K562 (cell line): ENCODE results near the gene SLC39A13. TPM values are rescaled to one million over a fixed set of nuclear protein-coding genes. Genes with fewer than 3 reads are reported as not detected.
A peak's percentile ranks its signal among the peaks of the same experiment; 100 is the strongest.

Experiments used
- BRD9 ChIP-seq: fragments of 450-650 bp; IDR thresholded peaks from 2 replicates; pipeline ENCODE4 v1.6.1; 2018; ENCODE audit warnings: low read depth; ENCODE audit not compliant: partially characterized antibody
- CHD4 ChIP-seq: fragments of 200-600 bp; sonication (generic); IDR thresholded peaks from 3 replicates; pipeline ENCODE4 v1.6.1; 2012; ENCODE audit warnings: low read depth, mild to moderate bottlenecking, mixed read lengths, low read length, inconsistent platforms; ENCODE audit not compliant: insufficient read depth, insufficient replicate concordance, poor library complexity, severe bottlenecking
- COPS2 ChIP-seq: fragments of 450-650 bp; conservative IDR thresholded peaks from 2 replicates; pipeline ENCODE4 v1.6.1; 2016; ENCODE audit warnings: mild to moderate bottlenecking, moderate library complexity
- E2F8 ChIP-seq: fragments of 450-650 bp; IDR thresholded peaks from 2 replicates; pipeline ENCODE4 v1.7.1; 2018; ENCODE audit warnings: mild to moderate bottlenecking, low read depth; ENCODE audit not compliant: partially characterized antibody
- HBP1 ChIP-seq: fragments of 450-650 bp; formaldehyde crosslinking; IDR thresholded peaks from 2 replicates; pipeline ENCODE4 v1.4.0; 2022; ENCODE audit warnings: missing genetic modification characterization
- HDAC8 ChIP-seq: fragments of 450-650 bp; IDR thresholded peaks from 2 replicates; pipeline ENCODE4 v1.6.1; 2016; ENCODE audit warnings: mild to moderate bottlenecking, missing genetic modification characterization, moderate library complexity, missing compliant biosample characterization
- HINFP ChIP-seq: fragments of 450-650 bp; conservative IDR thresholded peaks from 2 replicates; pipeline ENCODE4 v1.6.1; 2016; ENCODE audit warnings: missing genetic modification characterization, low read depth, mild to moderate bottlenecking, control low read depth, missing compliant biosample characterization
- HMBOX1 ChIP-seq: sonication (generic); IDR thresholded peaks from 2 replicates; pipeline ENCODE4 v1.6.1; 2016
- HMGXB4 ChIP-seq: sonication (generic); formaldehyde crosslinking; IDR thresholded peaks from 2 replicates; pipeline ENCODE4 v1.8.1; 2023; ENCODE audit warnings: mild to moderate bottlenecking, missing genetic modification reagents
- KDM4B ChIP-seq, 2 experiments: fragments of 450-650 bp in 1 of 2; sonication (generic) in 1 of 2; IDR thresholded peaks; 2 replicates each; pipeline ENCODE4 v1.6.1; 2016 to 2017; ENCODE audit warnings: borderline replicate concordance in 2 of 2, antibody characterized with exemption in 1 of 2, low read depth in 1 of 2, mild to moderate bottlenecking in 1 of 2
- MTA3 ChIP-seq: fragments of 450-650 bp; formaldehyde crosslinking; IDR thresholded peaks from 2 replicates; pipeline ENCODE4 v1.6.1; 2017; ENCODE audit warnings: mild to moderate bottlenecking, borderline replicate concordance
- POLR2H ChIP-seq: IDR thresholded peaks from 2 replicates; pipeline ENCODE4 v1.6.1; 2016; ENCODE audit warnings: missing genetic modification characterization, low read depth, mild to moderate bottlenecking, control low read depth, missing compliant biosample characterization, moderate library complexity
- PPARD ChIP-seq: fragments of 250-450 bp; sonication (Bioruptor Pico); IDR thresholded peaks from 2 replicates; pipeline ENCODE4 v1.8.0; 2022; ENCODE audit warnings: inconsistent platforms, mild to moderate bottlenecking, moderate library complexity
- SNRNP70 ChIP-seq: fragments of 200-400 bp; formaldehyde crosslinking; optimal IDR thresholded peaks from 2 replicates; pipeline ENCODE3; 2017; ENCODE audit warnings: low read depth, low read length
- ZBTB17 ChIP-seq: fragments of 450-650 bp; formaldehyde crosslinking; IDR thresholded peaks from 2 replicates; pipeline ENCODE4 v1.4.0; 2020; ENCODE audit warnings: mild to moderate bottlenecking
- ZNF133 ChIP-seq: fragments of 250-450 bp; sonication (Bioruptor Pico); IDR thresholded peaks from 2 replicates; pipeline ENCODE4 v1.4.0; 2020; ENCODE audit warnings: mild to moderate bottlenecking
- ZNF217 ChIP-seq: sonication (generic); formaldehyde crosslinking; IDR thresholded peaks from 2 replicates; pipeline ENCODE4 v1.8.0; 2022; ENCODE audit warnings: mild to moderate bottlenecking, missing genetic modification reagents
- ZNF316 ChIP-seq: fragments of 450-650 bp; IDR thresholded peaks from 2 replicates; pipeline ENCODE4 v1.6.1; 2016
- polyA plus RNA-seq, 8 experiments: library from polyadenylated mRNA; depleted of rRNA in 4 of 8; stranded (reverse) in 5 of 8; unstranded in 3 of 8; fragments of >200 nt; fragmentation: Nextera tagmentation in 2 of 8; fragmentation: Illumina TruSeq in 1 of 8; extraction: Ambion mirVana in 2 of 8; extraction: Trizol in 1 of 8; gene quantifications; 2 replicates each; pipeline versions ENCODE4 v1.2.1 to v1.2.3, GENCODE V29; 2011 to 2014; ENCODE audit warnings: inconsistent platforms in 1 of 8, missing spikeins in 1 of 8
- total RNA-seq, 7 experiments: library from RNA; depleted of rRNA in 6 of 7; stranded (reverse); fragments of >200 nt in 6 of 7; fragmentation: Illumina TruSeq in 2 of 7; extraction: Trizol in 2 of 7; gene quantifications; 2 replicates each; pipeline versions ENCODE4 v1.2.1 to v1.2.3, GENCODE V29; 2011 to 2021; ENCODE audit warnings: low replicate concordance in 1 of 7

SLC39A13 gene
- total and polyA plus RNA-seq, 9 of the 15 experiments (the other 6 are each of a cell fraction or from before 2014, with no cell fraction given) = 0.17 to 15.9 (median 3.2) TPM

GRCh38 chr11:47426062-47426956 is 17.9 kb downstream of the SLC39A13 start, which contains the start of gene PSMC3 (continued):
- peak; percentile 42 for TF ChIP-seq E2F8
- TF ChIP-seq ZNF316 = peak; percentile 69
- no peak for TF ChIP-seq SNRNP70
- TF ChIP-seq BRD9 = no peak
- TF ChIP-seq PPARD (CRISPR knock-in tag) = no peak
- TF ChIP-seq CHD4 = no peak
- no peak for TF ChIP-seq ZBTB17 (CRISPR knock-in tag)
- no peak for TF ChIP-seq MTA3
- TF ChIP-seq COPS2 = no peak
- TF ChIP-seq HMBOX1 = no peak
- TF ChIP-seq POLR2H = peak; percentile 77
- no peak for TF ChIP-seq ZNF217 (CRISPR knock-in tag)
- no peak for TF ChIP-seq ZNF133 (CRISPR knock-in tag)
- TF ChIP-seq KDM4B (IDR thresholded peaks at IDR 0.05; ENCODE audit: borderline replicate concordance in 2 of 2, low read depth in 1 of 2) = no peak; a peak in 1 of 4 replicates
- TF ChIP-seq HMGXB4 = no peak
- no peak for TF ChIP-seq HDAC8
- peak; percentile 81; the same call in 1 of the 2 replicates for TF ChIP-seq HBP1 (CRISPR knock-in tag)
- TF ChIP-seq HINFP (tag) = peak; percentile 86
